ENCODE results near the gene NBAS.

Gene NBAS

DNA sequence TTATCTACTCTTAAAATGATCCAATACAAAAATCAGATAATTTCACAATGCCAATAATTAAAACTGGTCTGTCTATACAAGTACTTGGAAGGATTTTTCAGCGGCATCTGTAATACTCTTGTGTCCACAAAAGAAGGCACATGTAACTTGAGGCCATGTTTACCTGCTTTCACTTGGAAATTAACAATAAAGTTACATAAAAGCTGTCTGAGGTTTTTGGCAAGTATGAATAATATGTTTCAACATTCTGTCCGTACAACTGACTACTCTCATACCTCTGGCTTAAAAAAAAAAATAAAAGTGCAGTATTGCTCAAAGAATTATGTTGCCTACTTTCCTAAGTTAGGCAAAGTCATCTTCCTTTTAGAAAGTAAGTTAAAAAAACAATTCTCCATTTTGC, 253.6 kb downstream of the NBAS start:
- no peak for DNase-seq (ENCODE audit: low spot score)

- no peak for DNase-seq (ENCODE audit: low spot score)
Measured at GRCh38 chr2:15306706-15307105, 254.4 kb downstream of the NBAS start.

GRCh38 chr2:15303874-15304273, 257.3 kb downstream of the NBAS start:
- DNase-seq (ENCODE audit: low spot score), result no peak

DNA sequence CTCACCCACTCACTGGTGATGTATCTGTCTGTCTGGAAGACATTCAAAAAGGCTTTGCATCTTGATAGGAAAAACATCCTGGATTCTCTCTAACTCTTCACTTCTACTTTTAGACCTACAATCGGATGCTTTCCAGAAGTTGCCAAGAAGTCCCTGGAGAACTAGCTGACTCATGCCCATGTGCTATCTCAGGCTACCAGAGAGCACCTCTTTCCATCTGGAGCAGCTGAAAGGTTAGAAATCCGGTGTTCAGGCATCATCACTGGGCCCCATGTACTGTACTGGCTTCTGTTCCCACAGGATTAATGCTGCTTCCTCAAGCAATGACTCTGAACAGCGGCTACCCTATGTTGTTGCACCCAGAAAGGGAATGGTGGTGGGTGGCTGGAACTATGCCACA, 259.0 kb downstream of the NBAS start:
- DNase-seq (ENCODE audit: low spot score), result no peak

DNA sequence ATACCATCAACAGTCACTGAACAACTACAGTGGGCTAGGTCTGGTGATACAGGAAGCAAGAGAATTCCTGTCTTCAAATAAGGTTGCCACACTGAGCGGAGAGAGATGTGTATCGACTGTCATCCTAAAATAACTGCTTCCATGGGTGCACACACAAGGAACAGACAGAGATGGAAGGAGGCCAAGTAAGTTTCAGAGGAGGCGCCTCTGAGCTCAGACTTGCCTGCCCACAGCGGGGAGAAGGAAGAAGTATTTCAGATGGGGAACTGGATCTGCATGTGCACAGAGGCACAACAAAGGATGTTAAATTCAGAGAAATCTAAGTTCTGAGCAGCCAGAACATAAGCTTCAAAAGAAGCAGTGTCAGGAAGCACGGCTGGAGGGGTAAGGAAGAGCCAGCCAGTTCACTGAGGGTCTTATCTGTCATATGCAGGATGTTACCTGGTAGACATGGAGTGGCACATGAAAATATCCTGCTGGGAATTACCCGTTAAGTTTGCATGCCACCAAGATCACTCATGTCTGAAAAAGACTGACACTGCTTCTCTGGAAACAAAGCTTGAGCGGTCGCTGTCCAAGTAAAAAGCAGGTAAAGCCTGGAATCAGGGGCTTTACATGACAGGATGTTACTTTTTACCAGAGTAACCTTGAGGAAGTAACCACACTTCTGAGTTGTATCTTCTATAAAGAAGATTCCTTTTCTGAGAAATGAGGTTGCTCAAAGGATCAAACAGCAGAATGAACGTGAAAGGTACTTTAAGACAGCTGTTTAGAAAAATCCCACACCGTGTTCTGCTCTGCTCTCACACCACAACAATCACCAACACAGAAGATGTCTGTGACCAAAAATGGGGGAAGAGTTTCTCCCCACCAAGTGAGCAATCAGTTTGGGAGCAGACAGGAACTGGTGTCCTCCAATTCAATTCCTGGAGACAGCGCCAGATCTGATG, 260.2 kb downstream of the NBAS start:
- no peak for DNase-seq (ENCODE audit: low spot score)

DNA sequence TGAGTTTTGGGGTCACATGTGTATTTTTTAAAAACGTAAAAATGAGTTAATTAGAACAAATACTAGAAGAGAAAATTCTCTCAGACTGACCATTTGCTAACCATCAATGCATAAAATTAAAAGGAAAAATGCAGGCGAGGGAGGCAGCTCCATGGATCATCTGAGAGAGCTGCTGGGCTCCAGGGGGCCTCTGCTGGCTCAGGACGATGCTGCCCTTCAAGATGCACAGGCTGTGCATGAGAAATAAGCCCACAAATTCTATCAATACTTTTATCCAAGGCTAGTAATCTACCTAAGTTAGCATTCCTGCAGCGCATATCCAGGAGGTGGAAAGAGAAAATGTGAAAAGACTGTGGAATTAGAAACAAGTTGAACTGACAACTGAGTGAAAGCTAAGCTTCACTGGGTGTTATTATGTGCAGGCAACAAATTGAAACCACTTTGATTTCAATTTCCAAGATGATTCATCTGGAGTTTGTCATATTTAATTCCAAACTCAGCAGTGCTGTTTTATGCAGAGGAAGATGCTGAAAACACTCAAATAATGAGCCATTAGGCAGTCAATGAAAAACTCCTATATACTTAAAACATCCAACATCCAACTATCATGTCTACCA, 261.1 kb downstream of the NBAS start:
- no peak for DNase-seq (ENCODE audit: low spot score)

DNA sequence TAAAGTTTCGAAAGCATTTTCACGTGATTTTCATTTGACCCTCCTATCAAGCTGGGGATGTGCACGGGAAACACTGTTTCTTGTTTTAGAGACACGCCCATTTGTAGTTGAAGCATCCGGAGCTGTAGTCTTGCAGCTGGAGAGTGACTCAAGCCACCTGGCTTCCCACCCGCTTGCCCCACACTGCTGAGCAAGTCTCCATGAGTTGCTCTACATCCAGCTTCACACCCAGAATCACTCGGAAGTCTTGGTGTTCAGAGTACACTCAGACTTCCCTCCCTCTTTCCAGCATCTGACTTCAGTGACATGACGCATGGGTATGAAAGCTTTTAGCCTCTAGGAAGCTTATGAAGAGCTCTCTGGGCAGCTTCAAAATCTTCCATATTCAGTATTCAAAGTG, 262.4 kb downstream of the NBAS start:
- no peak for DNase-seq (ENCODE audit: low spot score)

DNA sequence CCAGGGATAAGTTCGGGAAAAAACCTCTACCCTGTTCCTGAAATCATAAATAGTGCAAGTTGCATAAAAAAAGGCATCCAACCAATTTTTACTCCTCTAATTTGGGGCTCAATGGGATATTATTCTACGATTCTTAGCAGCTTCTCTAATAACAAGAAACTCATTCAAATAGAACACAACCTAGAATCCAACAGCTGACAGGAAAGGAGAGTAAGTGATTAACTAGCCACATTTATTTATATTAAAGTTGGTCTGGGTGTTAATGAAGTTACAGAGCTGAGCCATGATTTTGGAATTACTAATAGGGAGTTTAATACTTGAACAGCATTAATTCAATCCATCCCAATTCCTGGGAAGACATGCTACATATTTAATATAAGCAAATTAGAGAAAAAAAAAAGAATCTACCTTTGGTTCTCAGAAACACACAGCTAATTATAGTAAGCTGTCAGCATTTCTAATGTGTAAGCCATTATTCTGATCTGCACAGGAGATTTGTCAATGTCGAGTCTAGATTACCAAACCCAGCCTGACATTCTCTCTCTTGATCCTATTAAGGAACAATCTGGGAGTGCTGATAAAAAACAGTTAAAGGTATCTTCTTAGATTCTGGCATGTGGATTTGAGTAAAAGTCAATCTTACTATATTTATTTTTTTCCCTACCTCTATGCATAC, 267.7 kb downstream of the NBAS start:
- DNase-seq (ENCODE audit: low spot score), result no peak

DNA sequence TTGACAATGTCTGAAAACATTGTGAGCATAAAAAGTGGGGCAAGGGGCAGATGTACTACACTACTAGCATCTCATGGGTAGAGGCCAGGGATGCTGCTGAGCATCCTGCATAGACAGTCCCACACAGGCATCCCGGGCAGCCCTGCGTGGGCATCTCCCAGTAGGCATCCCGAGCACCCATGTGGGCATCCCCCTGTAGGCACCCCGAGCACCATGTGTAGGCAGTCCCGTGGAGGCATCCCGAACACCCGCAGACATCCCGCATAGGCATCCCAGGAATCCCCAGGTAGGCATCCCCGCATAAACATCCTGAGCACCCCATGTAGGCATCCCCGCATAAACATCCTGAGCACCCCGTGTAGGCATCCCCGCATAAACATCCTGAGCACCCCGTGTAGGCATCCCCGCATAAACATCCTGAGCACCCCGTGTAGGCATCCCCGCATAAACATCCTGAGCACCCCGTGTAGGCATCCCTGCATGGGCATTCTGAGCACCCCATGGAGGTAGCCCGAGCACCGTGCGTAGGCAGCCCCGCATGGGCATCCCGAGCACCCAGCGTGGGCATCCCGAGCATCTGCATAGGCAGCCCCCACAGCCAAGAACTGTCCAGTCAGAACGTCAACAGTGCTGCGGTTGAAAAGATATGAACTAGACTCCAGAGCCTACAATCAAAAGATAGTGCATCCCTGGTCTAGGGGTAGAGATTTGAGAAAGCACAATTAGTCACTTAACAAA, 273.5 kb downstream of the NBAS start:
- no peak for DNase-seq (ENCODE audit: low spot score)

DNA sequence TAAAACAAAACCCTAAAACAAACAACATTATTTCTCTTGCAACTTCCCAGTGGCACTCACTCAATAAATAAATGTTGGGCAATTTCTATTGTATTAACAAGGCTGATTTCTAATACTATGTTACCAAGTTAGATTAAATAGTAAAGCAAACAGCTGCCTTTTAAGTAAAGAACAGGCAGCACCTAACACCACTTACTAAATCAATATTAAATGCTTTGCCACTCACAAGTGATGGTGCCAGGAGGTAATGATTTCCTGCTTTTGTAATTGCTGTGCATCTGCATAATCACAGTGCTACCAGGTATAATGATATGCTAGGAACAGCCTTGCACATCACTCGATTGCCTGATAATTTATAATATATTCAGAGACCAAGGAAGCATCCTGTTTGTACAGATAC, 276.5 kb downstream of the NBAS start:
- no peak for DNase-seq (ENCODE audit: low spot score)

- DNase-seq (ENCODE audit: low spot score), result no peak
Measured at GRCh38 chr2:15281681-15282080, 279.5 kb downstream of the NBAS start.

DNA sequence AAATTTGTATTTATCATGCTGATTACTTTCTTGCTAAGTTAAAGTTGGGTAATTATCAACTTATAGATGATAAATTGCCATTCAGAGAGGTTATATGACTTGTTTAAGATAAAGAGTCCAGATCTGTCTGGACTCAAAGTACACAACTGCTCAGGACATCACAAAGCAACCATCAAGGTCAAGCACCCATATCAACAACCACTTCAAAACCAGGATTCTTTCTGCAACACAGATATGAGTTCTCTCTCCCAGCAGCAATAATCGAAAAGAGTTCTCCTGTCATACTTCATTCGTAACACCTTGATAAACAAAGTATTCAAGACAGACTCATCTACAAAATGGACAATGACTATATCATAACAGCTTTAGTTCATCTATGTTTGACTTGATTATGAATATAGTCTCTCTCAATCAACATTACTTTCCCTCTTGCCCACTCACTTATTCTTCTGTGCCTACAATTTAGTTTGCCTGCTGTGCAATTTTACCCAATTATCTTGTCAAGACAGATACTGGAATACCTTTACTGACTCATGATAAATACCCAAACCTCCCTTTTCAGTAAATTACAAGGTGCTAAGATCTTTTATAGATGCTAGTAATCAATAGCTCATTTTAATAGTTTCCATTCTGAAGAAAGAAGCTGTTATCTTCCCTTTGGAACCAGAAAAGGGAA, 281.8 kb downstream of the NBAS start:
- DNase-seq (ENCODE audit: low spot score), result no peak

- no peak for DNase-seq (ENCODE audit: low spot score)
Measured at GRCh38 chr2:15278296-15278695, 282.8 kb downstream of the NBAS start.

DNA sequence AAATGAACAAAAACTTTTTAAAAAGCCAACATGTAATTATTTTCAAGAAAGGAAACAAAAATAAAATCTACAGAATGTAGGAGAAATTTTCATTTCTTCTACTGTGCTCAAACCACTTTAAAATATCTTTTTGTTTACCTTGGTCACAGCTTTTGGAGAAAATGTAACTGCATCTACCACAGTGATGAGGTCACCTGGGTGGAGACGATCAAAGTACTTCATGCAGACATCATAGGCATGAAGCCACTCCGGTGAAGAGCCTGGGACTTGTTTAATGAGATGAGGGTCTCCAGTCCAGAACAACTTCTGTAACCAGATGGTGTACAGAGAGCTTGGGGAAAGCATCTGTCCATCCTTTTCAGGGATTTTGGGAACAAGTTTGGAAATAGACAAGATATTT, 285.8 kb downstream of the NBAS start:
- no peak for DNase-seq (ENCODE audit: low spot score)

GRCh38 chr2:15273452-15273851, 287.7 kb downstream of the NBAS start:
- no peak for DNase-seq (ENCODE audit: low spot score)

- no peak for DNase-seq (ENCODE audit: low spot score)
Measured at GRCh38 chr2:15272942-15273341, 288.2 kb downstream of the NBAS start.

DNA sequence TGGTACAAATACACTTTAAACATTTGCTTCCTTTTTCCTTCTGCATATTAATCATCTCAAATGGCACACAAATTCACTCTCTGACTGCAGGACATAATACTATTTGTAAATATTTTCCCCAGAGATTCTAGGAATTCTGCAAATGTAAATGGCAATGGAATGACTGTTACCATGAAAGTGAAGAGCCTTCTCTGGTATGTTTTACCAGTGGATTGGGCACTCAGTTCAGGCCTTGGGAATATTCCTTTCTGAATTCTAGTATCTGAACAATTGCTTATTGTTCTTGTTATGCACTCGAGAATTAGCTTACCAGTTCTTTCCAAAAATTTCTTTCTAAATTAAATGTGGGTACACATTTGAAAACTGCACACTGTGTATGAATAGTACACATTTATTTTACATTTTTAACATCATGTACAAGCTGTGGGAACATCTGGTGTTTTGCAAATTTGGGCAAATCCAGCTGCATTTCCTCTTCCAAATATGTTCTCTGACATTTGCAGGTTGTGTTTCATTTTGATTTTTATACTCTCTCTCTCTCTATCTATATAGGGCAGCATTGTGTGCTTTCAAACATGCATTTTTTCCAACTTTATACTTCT, 289.1 kb downstream of the NBAS start:
- no peak for DNase-seq (ENCODE audit: low spot score)

- DNase-seq (ENCODE audit: low spot score), result no peak
Measured at GRCh38 chr2:15271276-15271675, 289.9 kb downstream of the NBAS start.

GRCh38 chr2:15269043-15269442, 292.1 kb downstream of the NBAS start:
- no peak for DNase-seq (ENCODE audit: low spot score)

GRCh38 chr2:15265889-15266288, 295.2 kb downstream of the NBAS start:
- no peak for DNase-seq (ENCODE audit: low spot score)

GRCh38 chr2:15263976-15264685, 297.0 kb downstream of the NBAS start:
- no peak for DNase-seq (ENCODE audit: low spot score)
